Measurements from ENCODE around the gene MPG.

DNA sequence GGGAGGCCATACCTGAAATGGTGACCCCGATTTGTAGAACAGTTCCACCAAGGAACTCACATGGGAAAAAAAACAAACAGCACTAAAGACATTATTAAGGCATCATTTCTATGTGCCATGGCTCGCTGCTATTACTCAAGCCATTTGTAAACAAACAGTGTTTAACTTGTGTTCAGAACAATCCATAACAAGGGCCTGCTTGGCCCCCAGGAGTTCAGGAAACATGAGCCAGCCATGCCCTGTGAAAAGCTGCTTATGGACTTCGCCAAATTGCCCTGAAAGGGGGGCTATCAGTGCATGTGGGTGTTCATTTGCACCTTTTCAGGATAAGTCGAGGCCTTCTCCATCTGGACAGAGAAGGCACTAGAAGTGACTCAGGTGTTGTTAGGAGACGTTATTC lies 32.6 kb upstream of the MPG start:
- TF ChIP-seq POLR2A (IDR thresholded peaks at IDR 0.05; ENCODE audit: control extremely low read depth in 1 of 2, low read depth in 2 of 2, low read length in 2 of 2) (no peak), CTCF (IDR thresholded peaks at IDR 0.05; ENCODE audit: control extremely low read depth in 1 of 3, insufficient read depth in 1 of 3, low read depth in 1 of 3, low read length in 3 of 3) (no peak), GABPA (IDR thresholded peaks at IDR 0.05; ENCODE audit: borderline replicate concordance, insufficient read depth, low read length) (no peak), TBP (IDR thresholded peaks at IDR 0.05; ENCODE audit: low read depth, low read length) (no peak), SIX5 (IDR thresholded peaks at IDR 0.05; ENCODE audit: low read depth, low read length) (no peak), MAFK (IDR thresholded peaks at IDR 0.05; ENCODE audit: low read depth, low read length) (no peak), ATF2 (IDR thresholded peaks at IDR 0.05; ENCODE audit: low read length) (no peak), POLR2AphosphoS5 (IDR thresholded peaks at IDR 0.05; ENCODE audit: low read depth, low read length) (no peak), JUND (IDR thresholded peaks at IDR 0.05; ENCODE audit: low read length) (no peak), POU5F1 (IDR thresholded peaks at IDR 0.05; ENCODE audit: low read depth, low read length) (no peak), TAF1 (IDR thresholded peaks at IDR 0.05; ENCODE audit: low read depth, low read length) (no peak), E2F6 (IDR thresholded peaks at IDR 0.05) (no peak)

Data from H1 (cell line).